Measurements from ENCODE around the gene MACROD2. TPM values are rescaled to one million over a fixed set of nuclear protein-coding genes. Genes with fewer than 3 reads are reported as not detected.

MACROD2 gene
- polyA plus RNA-seq, 1 donor from 2014 or later, result 23.2 TPM

DNA sequence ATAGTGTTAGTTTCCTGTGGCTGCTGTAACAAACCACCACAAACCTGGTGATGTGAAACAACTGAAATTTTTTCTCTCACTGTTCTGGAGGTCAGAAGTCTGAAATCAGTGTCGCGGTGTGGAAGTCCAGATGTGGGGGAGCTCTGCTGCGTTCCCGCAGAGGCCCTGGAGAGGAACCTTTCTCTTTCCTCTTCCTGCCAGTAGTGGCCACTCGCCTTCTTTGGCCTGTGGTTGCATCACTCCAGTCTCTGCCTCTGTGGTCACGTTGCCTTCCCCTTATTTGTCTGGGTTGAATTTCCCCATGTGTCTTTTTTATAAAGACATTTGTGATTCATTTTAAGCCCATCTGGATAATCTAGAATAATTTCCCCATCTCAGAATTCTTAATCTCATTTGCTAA, 637.6 kb downstream of the MACROD2 start:
- Histone ChIP-seq H3K79me2 (replicated peaks; ENCODE audit: insufficient read depth, low read length) (no peaks in the 10 kb centered on the region), H3K9me3 (ENCODE audit: low read length) (no peaks in the 10 kb centered on the region), H3K4me3 (ENCODE audit: low read length) (no peak overlapping the region), H3K4me2 (ENCODE audit: low read length) (no peak overlapping the region), H3K9ac (ENCODE audit: low read length) (no peak overlapping the region), H2AFZ (ENCODE audit: low read depth, low read length) (no peak overlapping the region), H4K20me1 (ENCODE audit: insufficient read depth) (no peaks in the 10 kb centered on the region), H3F3A (ENCODE audit: insufficient read depth, low read length, poor library complexity, severe bottlenecking) (no peaks in the 10 kb centered on the region), H3K27me3 (ENCODE audit: insufficient read depth, low read depth, low read length) (no peaks in the 10 kb centered on the region), H3K9me2 (ENCODE audit: insufficient read depth, low read length) (no peaks in the 10 kb centered on the region), H3K27ac (ENCODE audit: low read length) (no peak overlapping the region), H3K36me3 (ENCODE audit: insufficient read depth, low read length) (no peaks in the 10 kb centered on the region)
- no peak for TF ChIP-seq TAF1 (IDR thresholded peaks at IDR 0.05; ENCODE audit: low read depth)
- no peak for TF ChIP-seq POLR2AphosphoS5 (IDR thresholded peaks at IDR 0.05)
- no peak for TF ChIP-seq EZH2 (IDR thresholded peaks at IDR 0.05; ENCODE audit: borderline replicate concordance, insufficient read depth, low read length, poor library complexity, severe bottlenecking)
- no peak for TF ChIP-seq SMC3 (conservative IDR thresholded peaks at IDR 0.05; ENCODE audit: poor library complexity)
- TF ChIP-seq EP300 (conservative IDR thresholded peaks at IDR 0.05; ENCODE audit: poor library complexity, severe bottlenecking), result no peak

DNA sequence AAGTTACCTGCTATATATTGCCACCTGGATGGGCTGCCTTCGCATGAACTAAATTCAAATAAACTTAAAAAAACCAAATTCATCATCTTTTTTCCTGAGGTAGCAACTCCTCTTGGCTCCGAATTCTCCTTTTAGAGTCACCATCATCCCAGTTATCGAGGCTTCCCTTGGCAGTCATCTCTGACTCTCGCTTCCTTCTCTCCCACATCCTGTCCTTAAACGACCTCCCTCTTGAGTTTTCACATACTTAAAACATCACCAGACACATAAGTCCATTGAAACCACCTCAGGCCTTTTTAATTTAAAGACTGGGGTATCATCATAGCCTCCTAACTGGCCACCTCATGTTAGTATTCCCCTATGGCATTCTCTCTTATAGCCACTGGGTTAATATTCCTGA, 638.2 kb downstream of the MACROD2 start:
- Histone ChIP-seq H2AFZ (ENCODE audit: low read depth, low read length) (no peak overlapping the region), H3K4me2 (ENCODE audit: low read length) (no peak overlapping the region), H4K20me1 (ENCODE audit: insufficient read depth) (no peaks in the 10 kb centered on the region), H3K4me3 (ENCODE audit: low read length) (no peak overlapping the region), H3K9ac (ENCODE audit: low read length) (no peak overlapping the region), H3K79me2 (replicated peaks; ENCODE audit: insufficient read depth, low read length) (no peaks in the 10 kb centered on the region), H3K36me3 (ENCODE audit: insufficient read depth, low read length) (no peaks in the 10 kb centered on the region), H3K27me3 (ENCODE audit: insufficient read depth, low read depth, low read length) (no peaks in the 10 kb centered on the region), H3K27ac (ENCODE audit: low read length) (no peak overlapping the region), H3F3A (ENCODE audit: insufficient read depth, low read length, poor library complexity, severe bottlenecking) (no peaks in the 10 kb centered on the region), H3K9me2 (ENCODE audit: insufficient read depth, low read length) (no peaks in the 10 kb centered on the region), H3K9me3 (ENCODE audit: low read length) (no peaks in the 10 kb centered on the region)
- TF ChIP-seq, protein P1, sequence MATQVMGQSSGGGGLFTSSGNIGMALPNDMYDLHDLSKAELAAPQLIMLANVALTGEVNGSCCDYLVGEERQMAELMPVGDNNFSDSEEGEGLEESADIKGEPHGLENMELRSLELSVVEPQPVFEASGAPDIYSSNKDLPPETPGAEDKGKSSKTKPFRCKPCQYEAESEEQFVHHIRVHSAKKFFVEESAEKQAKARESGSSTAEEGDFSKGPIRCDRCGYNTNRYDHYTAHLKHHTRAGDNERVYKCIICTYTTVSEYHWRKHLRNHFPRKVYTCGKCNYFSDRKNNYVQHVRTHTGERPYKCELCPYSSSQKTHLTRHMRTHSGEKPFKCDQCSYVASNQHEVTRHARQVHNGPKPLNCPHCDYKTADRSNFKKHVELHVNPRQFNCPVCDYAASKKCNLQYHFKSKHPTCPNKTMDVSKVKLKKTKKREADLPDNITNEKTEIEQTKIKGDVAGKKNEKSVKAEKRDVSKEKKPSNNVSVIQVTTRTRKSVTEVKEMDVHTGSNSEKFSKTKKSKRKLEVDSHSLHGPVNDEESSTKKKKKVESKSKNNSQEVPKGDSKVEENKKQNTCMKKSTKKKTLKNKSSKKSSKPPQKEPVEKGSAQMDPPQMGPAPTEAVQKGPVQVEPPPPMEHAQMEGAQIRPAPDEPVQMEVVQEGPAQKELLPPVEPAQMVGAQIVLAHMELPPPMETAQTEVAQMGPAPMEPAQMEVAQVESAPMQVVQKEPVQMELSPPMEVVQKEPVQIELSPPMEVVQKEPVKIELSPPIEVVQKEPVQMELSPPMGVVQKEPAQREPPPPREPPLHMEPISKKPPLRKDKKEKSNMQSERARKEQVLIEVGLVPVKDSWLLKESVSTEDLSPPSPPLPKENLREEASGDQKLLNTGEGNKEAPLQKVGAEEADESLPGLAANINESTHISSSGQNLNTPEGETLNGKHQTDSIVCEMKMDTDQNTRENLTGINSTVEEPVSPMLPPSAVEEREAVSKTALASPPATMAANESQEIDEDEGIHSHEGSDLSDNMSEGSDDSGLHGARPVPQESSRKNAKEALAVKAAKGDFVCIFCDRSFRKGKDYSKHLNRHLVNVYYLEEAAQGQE (IDR thresholded peaks at IDR 0.05; ENCODE audit: borderline replicate concordance), result no peak
- no peak for TF ChIP-seq SMC3 (conservative IDR thresholded peaks at IDR 0.05; ENCODE audit: poor library complexity)
- TF ChIP-seq EZH2 (IDR thresholded peaks at IDR 0.05; ENCODE audit: borderline replicate concordance, insufficient read depth, low read length, poor library complexity, severe bottlenecking), result no peak
- TF ChIP-seq TAF1 (IDR thresholded peaks at IDR 0.05; ENCODE audit: low read depth), result no peak
- no peak for TF ChIP-seq POLR2AphosphoS5 (IDR thresholded peaks at IDR 0.05)
- TF ChIP-seq RAD21 (conservative IDR thresholded peaks at IDR 0.05), result no peak
- TF ChIP-seq MXI1 (conservative IDR thresholded peaks at IDR 0.05; ENCODE audit: poor library complexity, severe bottlenecking), result no peak
- TF ChIP-seq, protein P2, sequence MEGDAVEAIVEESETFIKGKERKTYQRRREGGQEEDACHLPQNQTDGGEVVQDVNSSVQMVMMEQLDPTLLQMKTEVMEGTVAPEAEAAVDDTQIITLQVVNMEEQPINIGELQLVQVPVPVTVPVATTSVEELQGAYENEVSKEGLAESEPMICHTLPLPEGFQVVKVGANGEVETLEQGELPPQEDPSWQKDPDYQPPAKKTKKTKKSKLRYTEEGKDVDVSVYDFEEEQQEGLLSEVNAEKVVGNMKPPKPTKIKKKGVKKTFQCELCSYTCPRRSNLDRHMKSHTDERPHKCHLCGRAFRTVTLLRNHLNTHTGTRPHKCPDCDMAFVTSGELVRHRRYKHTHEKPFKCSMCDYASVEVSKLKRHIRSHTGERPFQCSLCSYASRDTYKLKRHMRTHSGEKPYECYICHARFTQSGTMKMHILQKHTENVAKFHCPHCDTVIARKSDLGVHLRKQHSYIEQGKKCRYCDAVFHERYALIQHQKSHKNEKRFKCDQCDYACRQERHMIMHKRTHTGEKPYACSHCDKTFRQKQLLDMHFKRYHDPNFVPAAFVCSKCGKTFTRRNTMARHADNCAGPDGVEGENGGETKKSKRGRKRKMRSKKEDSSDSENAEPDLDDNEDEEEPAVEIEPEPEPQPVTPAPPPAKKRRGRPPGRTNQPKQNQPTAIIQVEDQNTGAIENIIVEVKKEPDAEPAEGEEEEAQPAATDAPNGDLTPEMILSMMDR (IDR thresholded peaks at IDR 0.05; ENCODE audit: poor library complexity, severe bottlenecking), result no peak
- no peak for TF ChIP-seq EP300 (conservative IDR thresholded peaks at IDR 0.05; ENCODE audit: poor library complexity, severe bottlenecking)
